HG03432 (cell line): ENCODE measurements around the gene NOC2L.
"Not testable (repeated sequence)": the region's sequence is repeated elsewhere in the genome, so short reads cannot be mapped to it uniquely, and the experiment has no call there.

Experiments used
- ATAC-seq: cut with Tn5 transposase; IDR thresholded peaks from one replicate; pipeline ENCODE4 v1.9.1; 2021; ENCODE audit warnings: mild to moderate bottlenecking, moderate library complexity; ENCODE audit not compliant: unreplicated experiment

NOC2L gene

DNA sequence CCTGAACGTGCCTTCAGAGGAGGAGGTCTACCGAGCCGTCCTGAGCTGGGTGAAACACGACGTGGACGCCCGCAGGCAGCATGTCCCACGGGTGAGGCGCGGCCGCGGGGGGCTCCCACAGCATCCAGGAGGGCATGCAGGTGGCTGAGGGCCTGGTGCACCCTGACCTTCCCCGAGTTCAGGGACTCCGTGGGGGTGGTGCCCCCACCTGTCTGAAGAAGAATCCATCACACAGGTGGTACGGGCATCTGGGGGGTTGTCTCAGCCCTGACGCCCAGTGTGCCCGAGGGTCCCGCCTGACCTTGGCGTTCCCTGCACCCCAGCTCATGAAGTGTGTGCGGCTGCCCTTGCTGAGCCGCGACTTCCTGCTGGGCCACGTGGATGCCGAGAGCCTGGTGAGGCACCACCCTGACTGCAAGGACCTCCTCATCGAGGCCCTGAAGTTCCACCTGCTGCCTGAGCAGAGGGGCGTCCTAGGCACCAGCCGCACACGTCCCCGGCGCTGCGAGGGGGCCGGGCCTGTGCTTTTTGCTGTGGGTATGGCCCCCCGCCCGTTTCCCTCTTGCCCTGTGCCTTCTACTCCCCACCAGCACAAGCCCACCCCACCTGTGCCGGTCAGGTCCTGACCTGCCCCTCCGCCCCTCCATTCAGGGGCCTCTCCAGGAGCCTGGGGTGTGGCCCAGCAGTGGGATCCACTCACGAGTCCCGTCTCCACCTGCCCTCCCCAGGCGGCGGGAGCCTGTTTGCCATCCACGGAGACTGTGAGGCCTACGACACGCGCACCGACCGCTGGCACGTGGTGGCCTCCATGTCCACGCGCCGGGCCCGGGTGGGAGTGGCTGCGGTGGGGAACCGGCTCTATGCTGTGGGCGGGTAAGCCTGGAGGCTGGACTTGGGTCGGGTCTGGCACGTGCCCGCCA, 3.6 kb upstream of the NOC2L start:
- no peak for ATAC-seq

GRCh38 chr1:961132-961669, 2.1 kb upstream of the NOC2L start:
- ATAC-seq: no peak

DNA sequence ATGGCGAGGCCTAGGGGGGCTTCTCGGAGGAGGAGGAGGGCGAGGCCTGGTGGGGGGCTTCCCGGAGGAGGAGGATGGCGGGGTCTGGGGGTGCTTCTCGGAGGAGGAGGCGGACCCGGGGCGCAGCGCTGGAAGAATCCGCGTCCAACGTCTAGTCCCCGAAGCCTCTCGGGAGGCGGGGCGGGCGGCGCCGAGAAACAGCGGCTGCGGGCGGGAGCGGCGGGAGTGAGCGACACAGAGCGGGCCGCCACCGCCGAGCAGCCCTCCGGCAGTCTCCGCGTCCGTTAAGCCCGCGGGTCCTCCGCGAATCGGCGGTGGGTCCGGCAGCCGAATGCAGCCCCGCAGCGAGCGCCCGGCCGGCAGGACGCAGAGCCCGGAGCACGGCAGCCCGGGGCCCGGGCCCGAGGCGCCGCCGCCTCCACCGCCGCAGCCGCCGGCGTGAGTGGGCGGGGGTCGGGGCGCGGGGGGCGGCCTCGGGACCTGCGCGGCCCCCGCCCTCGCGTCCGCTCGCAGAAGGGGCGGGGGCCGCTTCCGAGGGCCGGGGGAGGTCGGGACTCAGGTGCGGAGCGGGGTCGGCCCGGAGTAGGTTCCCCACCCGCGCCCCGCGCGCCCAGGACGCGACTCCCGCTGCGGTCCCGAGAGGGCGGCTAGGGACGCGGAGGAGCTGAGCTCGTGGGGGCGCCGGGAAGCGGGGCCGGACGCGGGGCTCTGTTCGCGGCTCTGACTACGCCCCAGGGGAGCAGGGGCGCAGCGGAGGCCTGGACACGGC, 1.5 kb upstream of the NOC2L start, which contains the start of gene KLHL17:
Gene KLHL17 (plus strand): TSS at position 222 of the 769 bp plus-strand sequence. CDS start 110 bp downstream, at position 332.
- ATAC-seq: peak; percentile 46

DNA sequence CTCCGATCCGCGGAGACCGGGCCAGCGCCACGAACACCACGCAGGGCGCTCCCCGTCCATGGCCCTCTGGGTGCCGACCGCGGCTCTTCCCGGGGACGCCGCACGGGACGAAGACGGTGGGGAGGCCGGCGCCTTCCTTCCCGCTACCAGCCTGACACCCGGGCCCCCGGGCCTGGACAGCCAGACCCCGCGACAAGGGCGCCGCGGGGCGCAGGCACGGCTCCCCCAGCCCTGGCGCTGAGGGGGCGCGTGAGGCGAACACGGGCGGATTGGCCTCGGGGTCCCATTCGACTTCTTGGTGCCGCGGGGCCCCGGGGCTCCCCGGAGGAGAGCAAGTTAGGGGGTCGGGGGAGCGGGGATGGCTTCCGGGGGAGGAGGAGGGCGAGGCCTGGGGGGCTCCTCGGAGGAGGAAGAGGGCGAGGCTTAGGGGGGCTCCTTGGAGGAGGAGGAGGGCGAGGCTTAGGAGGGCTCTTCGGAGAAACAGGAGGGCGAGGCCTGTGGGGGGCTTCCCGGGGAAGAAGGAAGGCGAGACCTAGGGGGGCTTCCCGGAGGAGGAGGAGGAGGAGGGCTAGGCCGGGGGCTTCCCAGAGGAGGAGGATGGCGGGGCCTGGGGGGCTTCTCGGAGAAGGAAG, 791 bp upstream of the NOC2L start:
- ATAC-seq: no peak

DNA sequence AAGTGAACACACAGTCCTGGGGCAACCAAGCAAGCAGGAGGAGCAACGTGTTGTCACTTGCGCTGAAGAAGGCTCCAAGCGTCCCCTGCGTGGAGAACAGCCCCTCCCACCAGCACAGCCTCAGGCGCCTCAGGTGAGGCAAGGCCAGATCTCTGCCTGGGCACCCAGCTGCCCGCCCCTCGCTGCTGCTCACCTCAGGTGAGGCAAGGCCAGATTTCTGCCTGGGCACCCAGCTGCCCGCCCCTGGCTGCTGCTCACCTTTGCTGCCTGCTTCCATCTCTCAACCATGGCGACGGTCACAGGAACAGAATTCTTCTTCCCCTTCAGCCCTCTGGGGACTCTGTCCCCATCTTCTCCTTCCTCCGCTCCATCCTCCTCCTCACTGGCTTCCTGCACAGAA, 2.4 kb downstream of the NOC2L start:
- no peak for ATAC-seq

GRCh38 chr1:955474-955873, 3.6 kb downstream of the NOC2L start:
- ATAC-seq: no peak

GRCh38 chr1:954927-955326, 4.1 kb downstream of the NOC2L start:
- ATAC-seq: no peak

DNA sequence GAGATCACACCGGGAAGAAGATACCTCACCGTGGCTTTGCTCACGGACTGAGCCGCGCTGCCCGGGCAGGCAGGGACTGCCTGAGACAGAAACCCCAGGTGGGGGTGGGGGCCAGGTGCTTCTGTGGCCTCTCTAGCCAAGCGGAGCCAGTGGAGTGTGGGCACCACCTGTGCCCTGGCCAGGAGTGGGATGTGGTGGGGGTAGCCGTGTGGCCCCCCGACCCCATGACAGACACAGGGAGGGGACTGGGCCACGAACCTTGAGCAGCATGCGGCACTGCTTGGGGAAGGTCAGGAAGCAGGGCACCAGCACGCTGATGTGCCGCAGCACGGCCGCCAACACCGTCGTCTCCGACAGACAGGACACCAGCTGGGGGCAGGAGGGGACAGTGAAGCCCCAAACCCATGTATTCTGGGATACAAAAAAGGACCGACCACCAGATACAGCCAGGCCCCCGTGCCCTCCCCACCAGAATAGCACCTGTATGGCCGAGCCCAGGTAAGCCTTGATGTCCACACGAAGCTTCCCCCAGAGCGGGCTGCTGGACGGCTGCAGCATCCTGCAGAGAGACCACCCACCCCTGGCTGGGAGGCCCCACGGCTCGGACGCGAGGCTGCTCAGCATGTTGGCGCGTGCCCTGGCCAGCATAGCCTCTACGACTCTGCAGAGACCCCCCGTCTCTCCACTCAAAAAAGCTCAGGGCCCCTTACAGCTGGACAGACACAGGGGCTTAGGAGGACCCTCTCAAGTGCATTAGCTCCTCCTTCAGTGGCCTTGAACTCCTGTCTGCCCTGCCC, 5.3 kb downstream of the NOC2L start:
- ATAC-seq: no peak

DNA sequence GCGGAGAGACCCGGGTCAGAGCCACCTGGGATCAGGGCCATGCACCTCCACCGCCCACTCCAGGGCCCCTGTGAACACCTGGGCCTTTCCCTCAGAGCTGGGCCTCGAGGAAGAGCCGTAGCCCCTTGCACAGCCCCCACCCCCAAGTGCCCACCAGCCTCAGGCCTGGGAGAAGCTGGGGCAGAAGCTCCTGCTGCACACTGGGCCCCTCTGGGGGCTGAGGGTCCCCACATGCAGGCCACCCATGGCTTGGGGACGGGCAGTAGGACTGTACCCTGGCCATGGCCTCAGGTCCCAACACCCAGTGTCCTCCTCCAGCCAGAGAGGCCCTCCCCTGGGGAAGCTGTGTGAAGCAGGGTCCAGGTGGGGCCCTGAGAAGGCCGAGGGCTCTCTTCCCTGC, 6.5 kb downstream of the NOC2L start:
- ATAC-seq: no peak

- ATAC-seq: no peak
Observed at GRCh38 chr1:952201-952600, 6.9 kb downstream of the NOC2L start.

DNA sequence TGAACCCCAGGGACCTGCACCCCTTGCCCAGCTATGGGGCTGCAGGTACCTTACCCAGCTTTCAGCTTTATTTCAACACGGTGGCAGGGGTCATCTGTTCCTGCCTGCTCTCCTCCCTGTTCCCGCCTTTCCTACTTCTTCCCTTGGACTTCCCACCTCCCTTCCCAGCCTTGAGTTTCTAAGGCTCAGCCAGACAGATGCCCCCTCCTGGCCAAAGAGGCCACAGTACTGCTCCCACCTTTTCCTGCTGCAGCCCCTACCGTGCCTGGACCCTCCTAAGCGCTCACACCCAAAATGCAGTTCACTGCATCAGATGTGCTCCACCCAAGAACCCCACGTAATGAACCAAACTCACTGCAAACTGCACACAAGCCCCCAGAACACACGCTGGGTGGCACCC, 7.7 kb downstream of the NOC2L start:
- ATAC-seq: no peak

DNA sequence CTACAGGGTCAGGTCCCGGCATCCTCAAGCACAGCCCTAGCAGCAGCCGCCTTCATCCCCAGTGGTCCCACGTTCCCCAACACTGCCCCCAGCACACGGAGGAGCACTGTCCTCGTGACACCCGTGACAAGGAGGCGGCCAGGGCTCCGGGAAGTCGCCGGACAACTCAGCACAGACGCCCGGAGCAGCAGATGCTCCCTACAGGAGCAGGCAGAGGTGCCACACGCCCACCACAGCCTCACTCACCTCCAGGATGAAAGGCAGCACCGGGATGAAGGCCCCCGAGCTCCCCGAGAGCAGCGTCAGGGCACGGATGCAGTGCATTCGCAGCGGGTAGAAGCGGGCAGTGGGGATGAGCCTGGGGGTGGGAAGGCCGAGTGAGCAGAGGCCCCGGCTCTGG, 8.2 kb downstream of the NOC2L start:
- ATAC-seq: no peak

- no peak for ATAC-seq
Observed at GRCh38 chr1:950268-950667, 8.8 kb downstream of the NOC2L start.

GRCh38 chr1:947958-948357, 11.1 kb downstream of the NOC2L start:
- no peak for ATAC-seq

- not testable (repeated sequence) for ATAC-seq
Observed at GRCh38 chr1:946811-947210, 12.2 kb downstream of the NOC2L start.

GRCh38 chr1:945688-946556, 13.1 kb downstream of the NOC2L start:
- ATAC-seq: no peak

DNA sequence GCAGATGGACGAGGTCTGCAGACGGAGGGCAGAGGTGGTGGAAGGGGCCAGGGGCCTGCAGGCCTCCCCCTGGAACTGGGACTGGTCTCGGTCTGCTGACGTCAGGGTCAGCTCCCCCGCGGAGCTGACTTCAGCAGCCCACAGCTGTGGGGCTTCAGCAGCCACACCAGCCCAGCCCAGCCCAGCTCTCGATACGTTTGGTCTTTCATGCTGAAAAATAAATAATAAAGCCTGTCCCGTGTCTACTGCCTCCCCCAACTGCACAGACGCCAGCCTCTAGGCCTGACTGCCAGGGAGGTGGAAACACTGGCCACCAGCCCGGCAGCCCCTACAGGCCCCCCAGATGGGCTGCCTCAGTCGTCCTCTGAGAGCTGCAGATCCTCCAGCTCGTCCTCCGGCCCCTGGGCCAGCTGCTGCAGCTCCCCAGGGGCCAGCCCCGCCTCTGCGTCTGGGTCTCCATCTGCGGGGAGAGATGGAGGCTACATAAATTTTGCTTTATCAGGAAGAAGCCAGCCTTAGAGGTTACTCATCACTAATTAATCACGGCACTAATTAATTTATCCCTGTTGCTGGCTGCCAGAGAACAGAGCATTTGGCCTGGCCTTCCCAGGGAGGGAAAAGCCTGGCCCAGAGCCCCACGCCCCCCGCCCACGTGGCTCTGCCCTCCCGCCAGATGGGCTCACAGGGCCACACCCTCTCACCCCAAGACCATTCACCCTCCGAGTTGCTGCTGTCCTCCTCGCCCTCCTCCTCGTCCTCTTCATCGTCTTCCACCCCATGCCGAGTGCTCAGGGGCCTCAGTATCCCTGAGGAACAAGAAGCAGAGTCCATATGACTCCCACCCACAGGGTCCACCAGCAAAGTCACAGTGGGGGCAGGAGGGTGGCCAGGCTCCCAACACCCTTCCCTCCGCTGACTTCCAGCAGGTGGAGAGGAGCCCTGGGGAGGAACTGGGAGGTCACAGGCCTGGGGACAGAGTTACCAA, 14.4 kb downstream of the NOC2L start:
- ATAC-seq: no peak
